NCI-H69 (cell line): ENCODE measurements around the gene TMEM255B.
A peak's percentile ranks its signal among the peaks of the same experiment; 100 is the strongest.

Experiments
- DNase-seq: peaks from one replicate; lab custom pipeline; 2025; lab: John Stamatoyannopoulos, UW

TMEM255B gene

DNA sequence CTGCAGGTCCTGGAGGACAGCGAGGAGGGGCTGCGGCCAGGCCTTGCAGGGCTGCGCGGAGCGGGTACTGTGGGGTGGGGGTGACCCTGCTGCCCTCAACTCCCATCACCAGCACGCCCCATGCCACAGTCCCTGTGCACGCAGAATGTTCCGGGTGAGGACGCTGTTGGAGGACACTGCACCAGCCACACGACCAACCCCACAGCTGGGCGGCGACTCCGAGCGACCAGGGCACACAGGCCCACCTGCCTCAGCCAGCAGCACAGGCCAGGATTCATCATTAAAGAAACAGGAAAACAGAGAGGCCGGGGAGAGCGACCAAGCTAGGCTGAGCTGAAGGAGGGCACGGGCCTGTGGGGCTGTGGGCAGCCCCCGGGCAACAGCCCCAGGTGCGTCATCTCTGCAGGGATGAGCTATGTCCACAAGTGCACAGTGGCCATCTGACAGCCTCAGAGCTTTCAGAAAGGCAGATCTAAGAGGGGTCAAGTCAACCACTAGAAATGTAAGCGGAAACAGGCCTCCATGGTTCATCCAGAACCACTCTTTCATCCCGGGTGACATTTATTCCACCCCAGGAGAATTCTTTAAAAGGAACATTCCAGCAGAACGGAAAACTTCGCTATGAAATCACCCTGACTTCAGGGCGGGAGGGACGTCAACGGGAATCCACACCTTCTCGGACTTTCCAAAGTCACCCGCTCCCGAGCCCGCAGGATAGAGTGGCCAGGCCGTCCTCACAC lies 103.3 kb downstream of the TMEM255B start:
- no peak for DNase-seq

GRCh38 chr13:113862931-113863523 lies 104.0 kb downstream of the TMEM255B start:
- DNase-seq, result peak; percentile 46

DNA sequence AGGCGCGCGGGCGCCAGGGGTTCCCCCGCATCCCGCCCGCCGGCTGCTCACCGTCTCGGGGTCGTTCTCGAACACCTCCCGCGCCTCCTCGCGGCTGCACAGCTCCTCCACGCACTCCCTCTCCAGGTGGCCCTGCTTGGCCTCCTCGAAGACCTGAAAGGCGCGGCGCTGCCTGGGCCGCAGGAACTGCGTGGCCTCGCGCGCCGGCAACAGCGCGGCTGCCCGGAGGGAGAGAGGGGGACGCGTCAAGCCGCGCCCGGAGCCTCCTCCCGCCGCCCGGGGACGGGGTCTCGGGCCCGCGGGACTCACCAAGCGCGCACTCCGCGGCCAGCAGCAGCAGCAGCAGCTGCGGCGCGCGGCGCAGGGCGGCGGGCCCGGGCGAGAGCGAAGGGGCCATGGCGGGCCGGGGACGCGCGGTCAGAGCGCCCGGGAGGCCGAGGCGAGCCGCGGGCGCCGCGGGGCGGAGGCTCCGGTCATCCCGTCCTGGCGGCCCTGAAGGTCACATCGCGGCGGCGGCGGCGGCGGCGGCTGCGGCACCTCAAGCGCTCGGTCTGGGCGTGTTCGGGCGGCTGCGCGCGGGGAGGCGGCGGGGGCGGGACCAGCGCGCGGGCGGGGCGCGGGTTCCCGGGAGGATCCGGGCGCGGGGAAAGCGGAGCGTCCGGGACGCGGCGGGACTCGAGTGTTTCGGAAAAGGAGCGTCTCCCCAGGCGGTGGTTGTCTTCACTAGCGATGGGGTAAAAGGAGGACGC lies 104.7 kb downstream of the TMEM255B start, which contains the start of gene GAS6:
TSS of gene GAS6 (minus strand) at position 553 of the 749 bp plus-strand sequence. CDS start at position 397, 156 bp downstream.
- DNase-seq, result peak; percentile 70

DNA sequence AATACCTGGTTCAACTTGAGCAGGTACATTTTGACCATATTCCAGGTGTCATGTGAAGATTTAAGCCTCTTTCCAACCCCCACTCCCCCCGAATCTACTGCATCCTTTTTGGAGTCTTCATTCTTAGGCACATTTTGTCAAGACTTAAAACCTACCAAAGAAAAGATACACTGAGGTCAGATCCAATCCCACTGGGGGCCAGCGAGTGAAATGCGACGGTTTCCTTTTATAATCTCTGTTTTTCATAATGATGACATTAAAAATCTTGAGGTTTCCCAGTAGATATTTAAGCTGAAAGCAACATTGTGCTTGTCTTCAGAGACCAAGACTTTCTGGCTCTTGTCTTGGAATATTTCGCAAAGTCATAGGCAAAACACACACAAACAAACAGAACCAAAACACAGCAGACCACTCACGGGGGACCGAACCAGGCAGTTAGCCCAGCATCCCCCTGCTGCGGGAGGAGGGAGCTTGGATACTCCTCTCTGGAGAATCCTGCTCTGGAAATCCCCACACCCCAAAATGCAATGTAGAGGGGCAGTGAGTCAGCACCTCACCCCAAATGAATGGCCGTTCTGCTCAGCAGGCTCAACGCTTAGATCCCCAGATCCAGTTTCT lies 105.4 kb downstream of the TMEM255B start:
- peak; percentile 19 for DNase-seq

GRCh38 chr13:113865427-113865826 lies 106.4 kb downstream of the TMEM255B start:
- no peak for DNase-seq
